NCI-H2029 (cell line): ENCODE data around the gene TCF7L2.

Source experiments
- DNase-seq: peaks from one replicate; lab custom pipeline; 2025; lab: John Stamatoyannopoulos, UW

Gene TCF7L2

GRCh38 chr10:113024930-113025329, 74.9 kb downstream of the TCF7L2 start:
- no peak for DNase-seq

GRCh38 chr10:113025487-113025886, 75.4 kb downstream of the TCF7L2 start:
- no peak for DNase-seq

GRCh38 chr10:113026679-113027078, 76.6 kb downstream of the TCF7L2 start:
- no peak for DNase-seq

GRCh38 chr10:113027230-113027573, 77.2 kb downstream of the TCF7L2 start:
- no peak for DNase-seq

GRCh38 chr10:113027574-113028455, 77.8 kb downstream of the TCF7L2 start:
- DNase-seq = no peak

- DNase-seq = no peak
Measured at GRCh38 chr10:113028456-113029440, 78.7 kb downstream of the TCF7L2 start.

GRCh38 chr10:113030453-113030852, 80.4 kb downstream of the TCF7L2 start:
- DNase-seq = no peak

- no peak for DNase-seq
Measured at GRCh38 chr10:113031147-113031546, 81.1 kb downstream of the TCF7L2 start.

GRCh38 chr10:113033991-113034390, 83.9 kb downstream of the TCF7L2 start:
- DNase-seq = no peak

- DNase-seq = no peak
Measured at GRCh38 chr10:113035732-113036312, 85.8 kb downstream of the TCF7L2 start.

GRCh38 chr10:113036619-113037018, 86.6 kb downstream of the TCF7L2 start:
- no peak for DNase-seq

- no peak for DNase-seq
Measured at GRCh38 chr10:113037218-113037617, 87.2 kb downstream of the TCF7L2 start.

- no peak for DNase-seq
Measured at GRCh38 chr10:113038183-113038582, 88.1 kb downstream of the TCF7L2 start.

- DNase-seq = no peak
Measured at GRCh38 chr10:113038985-113039384, 88.9 kb downstream of the TCF7L2 start.

GRCh38 chr10:113041324-113041723, 91.3 kb downstream of the TCF7L2 start:
- no peak for DNase-seq

GRCh38 chr10:113041841-113042750, 92.0 kb downstream of the TCF7L2 start:
- no peak for DNase-seq

- no peak for DNase-seq
Measured at GRCh38 chr10:113042868-113043267, 92.8 kb downstream of the TCF7L2 start.

- no peak for DNase-seq
Measured at GRCh38 chr10:113044016-113044755, 94.1 kb downstream of the TCF7L2 start.

GRCh38 chr10:113045147-113046055, 95.4 kb downstream of the TCF7L2 start:
- DNase-seq = no peak

- no peak for DNase-seq
Measured at GRCh38 chr10:113047151-113047550, 97.1 kb downstream of the TCF7L2 start.
